SK-N-SH treated with all-trans-retinoic acid at 6 μM for 48 hours (cell line): ENCODE data around the gene REG3A.

Experiments used
- ARNTL ChIP-seq: fragments of 450-650 bp; formaldehyde crosslinking; IDR thresholded peaks from 2 replicates; pipeline ENCODE4 v1.5.0; 2020; ENCODE audit warnings: low read depth, mild to moderate bottlenecking, moderate library complexity, borderline replicate concordance
- BACH2 ChIP-seq: fragments of 250-450 bp; sonication (Bioruptor Pico); IDR thresholded peaks from 2 replicates; pipeline ENCODE4 v1.9.0; 2021; ENCODE audit warnings: mild to moderate bottlenecking, borderline replicate concordance
- CSDC2 ChIP-seq: fragments of 250-450 bp; sonication (Bioruptor Pico); IDR thresholded peaks from 2 replicates; pipeline ENCODE4 v1.5.0; 2020; ENCODE audit warnings: mild to moderate bottlenecking, moderate library complexity
- ISL1 ChIP-seq: fragments of 250-450 bp; sonication (Bioruptor Pico); IDR thresholded peaks from 2 replicates; pipeline ENCODE4 v2.1.2; 2022; ENCODE audit warnings: mild to moderate bottlenecking, moderate library complexity
- TSHZ2 ChIP-seq: fragments of 250-450 bp; sonication (Bioruptor Pico); IDR thresholded peaks from 2 replicates; pipeline ENCODE4 v1.5.0; 2020; ENCODE audit warnings: mild to moderate bottlenecking, moderate library complexity
- ZFP3 ChIP-seq: fragments of 250-450 bp; sonication (Bioruptor Pico); IDR thresholded peaks from 2 replicates; pipeline ENCODE4 v1.5.0; 2020; ENCODE audit warnings: mild to moderate bottlenecking, moderate library complexity
- ZFP30 ChIP-seq: fragments of 450-650 bp; formaldehyde crosslinking; IDR thresholded peaks from 2 replicates; pipeline ENCODE4 v1.5.0; 2022; ENCODE audit warnings: mild to moderate bottlenecking, moderate library complexity
- ZNF565 ChIP-seq: fragments of 450-650 bp; formaldehyde crosslinking; conservative IDR thresholded peaks from 2 replicates; pipeline ENCODE4 v1.5.0; 2020; ENCODE audit warnings: low read depth, mild to moderate bottlenecking, moderate library complexity
- ZNF70 ChIP-seq: fragments of 450-650 bp; formaldehyde crosslinking; IDR thresholded peaks from 2 replicates; pipeline ENCODE4 v1.5.0; 2020; ENCODE audit warnings: mild to moderate bottlenecking, moderate library complexity
- TF ChIP-seq, protein P1 (sequence below): fragments of 250-450 bp; sonication (Bioruptor Pico); IDR thresholded peaks from 2 replicates; pipeline ENCODE4 v1.5.1; 2021; ENCODE audit warnings: mild to moderate bottlenecking, moderate library complexity
- TF ChIP-seq, protein P2 (sequence below): fragments of 250-450 bp; sonication (Bioruptor Pico); IDR thresholded peaks from 2 replicates; pipeline ENCODE4 v1.8.0; 2020; ENCODE audit warnings: mild to moderate bottlenecking, moderate library complexity, borderline replicate concordance
- TF ChIP-seq, protein P3 (sequence below): fragments of 250-450 bp; sonication (Bioruptor Pico); IDR thresholded peaks from 2 replicates; pipeline ENCODE4 v1.8.0; 2021; ENCODE audit warnings: low read depth, mild to moderate bottlenecking, moderate library complexity, borderline replicate concordance

- TF ChIP-seq, protein P1, sequence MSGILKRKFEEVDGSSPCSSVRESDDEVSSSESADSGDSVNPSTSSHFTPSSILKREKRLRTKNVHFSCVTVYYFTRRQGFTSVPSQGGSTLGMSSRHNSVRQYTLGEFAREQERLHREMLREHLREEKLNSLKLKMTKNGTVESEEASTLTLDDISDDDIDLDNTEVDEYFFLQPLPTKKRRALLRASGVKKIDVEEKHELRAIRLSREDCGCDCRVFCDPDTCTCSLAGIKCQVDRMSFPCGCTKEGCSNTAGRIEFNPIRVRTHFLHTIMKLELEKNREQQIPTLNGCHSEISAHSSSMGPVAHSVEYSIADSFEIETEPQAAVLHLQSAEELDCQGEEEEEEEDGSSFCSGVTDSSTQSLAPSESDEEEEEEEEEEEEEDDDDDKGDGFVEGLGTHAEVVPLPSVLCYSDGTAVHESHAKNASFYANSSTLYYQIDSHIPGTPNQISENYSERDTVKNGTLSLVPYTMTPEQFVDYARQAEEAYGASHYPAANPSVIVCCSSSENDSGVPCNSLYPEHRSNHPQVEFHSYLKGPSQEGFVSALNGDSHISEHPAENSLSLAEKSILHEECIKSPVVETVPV (CRISPR knock-in tag), result no peak
- TF ChIP-seq, protein P2, sequence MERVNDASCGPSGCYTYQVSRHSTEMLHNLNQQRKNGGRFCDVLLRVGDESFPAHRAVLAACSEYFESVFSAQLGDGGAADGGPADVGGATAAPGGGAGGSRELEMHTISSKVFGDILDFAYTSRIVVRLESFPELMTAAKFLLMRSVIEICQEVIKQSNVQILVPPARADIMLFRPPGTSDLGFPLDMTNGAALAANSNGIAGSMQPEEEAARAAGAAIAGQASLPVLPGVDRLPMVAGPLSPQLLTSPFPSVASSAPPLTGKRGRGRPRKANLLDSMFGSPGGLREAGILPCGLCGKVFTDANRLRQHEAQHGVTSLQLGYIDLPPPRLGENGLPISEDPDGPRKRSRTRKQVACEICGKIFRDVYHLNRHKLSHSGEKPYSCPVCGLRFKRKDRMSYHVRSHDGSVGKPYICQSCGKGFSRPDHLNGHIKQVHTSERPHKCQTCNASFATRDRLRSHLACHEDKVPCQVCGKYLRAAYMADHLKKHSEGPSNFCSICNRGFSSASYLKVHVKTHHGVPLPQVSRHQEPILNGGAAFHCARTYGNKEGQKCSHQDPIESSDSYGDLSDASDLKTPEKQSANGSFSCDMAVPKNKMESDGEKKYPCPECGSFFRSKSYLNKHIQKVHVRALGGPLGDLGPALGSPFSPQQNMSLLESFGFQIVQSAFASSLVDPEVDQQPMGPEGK (CRISPR knock-in tag), result no peak
- TF ChIP-seq ZNF70, result no peak
- TF ChIP-seq ZFP30 (CRISPR knock-in tag), result no peak
- no peak for TF ChIP-seq ZNF565 (CRISPR knock-in tag)
- TF ChIP-seq, protein P3, sequence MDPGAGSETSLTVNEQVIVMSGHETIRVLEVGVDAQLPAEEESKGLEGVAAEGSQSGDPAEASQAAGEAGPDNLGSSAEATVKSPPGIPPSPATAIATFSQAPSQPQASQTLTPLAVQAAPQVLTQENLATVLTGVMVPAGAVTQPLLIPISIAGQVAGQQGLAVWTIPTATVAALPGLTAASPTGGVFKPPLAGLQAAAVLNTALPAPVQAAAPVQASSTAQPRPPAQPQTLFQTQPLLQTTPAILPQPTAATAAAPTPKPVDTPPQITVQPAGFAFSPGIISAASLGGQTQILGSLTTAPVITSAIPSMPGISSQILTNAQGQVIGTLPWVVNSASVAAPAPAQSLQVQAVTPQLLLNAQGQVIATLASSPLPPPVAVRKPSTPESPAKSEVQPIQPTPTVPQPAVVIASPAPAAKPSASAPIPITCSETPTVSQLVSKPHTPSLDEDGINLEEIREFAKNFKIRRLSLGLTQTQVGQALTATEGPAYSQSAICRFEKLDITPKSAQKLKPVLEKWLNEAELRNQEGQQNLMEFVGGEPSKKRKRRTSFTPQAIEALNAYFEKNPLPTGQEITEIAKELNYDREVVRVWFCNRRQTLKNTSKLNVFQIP, result no peak
- no peak for TF ChIP-seq TSHZ2
- no peak for TF ChIP-seq ARNTL
- no peak for TF ChIP-seq ZFP3
- no peak for TF ChIP-seq ISL1 (CRISPR knock-in tag)
- no peak for TF ChIP-seq CSDC2 (CRISPR knock-in tag)
- TF ChIP-seq BACH2 (CRISPR knock-in tag), result no peak
These were observed 29.9 kb upstream of the REG3A start for GRCh38 chr2:79189465-79189864.
